B cell (primary cell): ENCODE data around the gene VAMP1.

Experiments used
- EZH2 ChIP-seq: IDR thresholded peaks from 2 replicates; pipeline ENCODE4 v1.6.1; 2012; ENCODE audit warnings: borderline replicate concordance, low read depth, mild to moderate bottlenecking, moderate library complexity, low read length; ENCODE audit not compliant: insufficient read depth, poor library complexity, severe bottlenecking
- TF ChIP-seq, protein P1 (sequence below): fragments of 200-600 bp; IDR thresholded peaks from one replicate; pipeline ENCODE4 v1.8.0; 2022; ENCODE audit warnings: antibody characterized with exemption, mild to moderate bottlenecking

DNA sequence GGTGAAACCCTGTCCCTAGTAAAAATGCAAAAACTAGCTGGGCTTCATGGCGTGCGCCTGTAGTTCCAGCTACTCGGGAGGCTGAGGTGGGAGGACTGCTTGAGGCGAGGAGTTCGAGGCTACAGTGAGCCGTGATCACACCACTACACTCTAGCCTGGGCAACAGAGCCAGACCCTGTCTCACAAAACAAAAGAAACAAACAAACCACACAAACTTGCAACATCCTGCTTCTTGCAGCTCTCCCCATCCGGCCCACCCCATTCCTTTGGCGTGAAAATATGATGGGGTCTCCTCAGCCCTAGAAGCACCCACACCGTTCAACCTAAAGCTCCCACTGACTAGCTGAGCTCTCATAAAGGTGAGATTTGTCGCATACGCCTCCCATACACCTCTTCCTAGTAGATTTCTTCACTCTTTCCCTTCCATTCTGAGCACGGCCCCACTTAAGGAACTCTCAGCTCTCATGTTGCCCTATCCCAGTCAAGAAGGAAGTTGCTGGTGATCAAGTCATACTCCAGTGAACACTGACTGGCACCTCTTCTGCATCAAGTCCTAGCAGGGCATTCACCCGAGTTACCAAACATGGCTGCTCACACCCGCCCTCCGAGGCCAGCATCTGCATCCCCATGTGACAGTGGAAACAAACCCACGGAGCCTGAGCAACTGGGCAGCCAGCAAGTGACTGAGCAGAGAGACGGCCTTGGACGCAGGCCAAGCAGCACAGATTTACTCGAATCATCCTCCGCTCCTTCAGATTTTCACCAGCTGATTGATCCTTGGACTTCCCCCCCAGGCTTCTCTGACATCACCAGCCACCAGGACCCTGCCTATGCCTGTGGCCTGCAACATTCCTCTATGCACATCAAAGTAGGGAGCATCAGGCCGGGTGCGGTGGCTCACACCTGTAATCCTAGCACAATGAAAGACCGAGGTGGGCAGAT is 44.6 kb downstream of the VAMP1 start:
- TF ChIP-seq, protein P1, sequence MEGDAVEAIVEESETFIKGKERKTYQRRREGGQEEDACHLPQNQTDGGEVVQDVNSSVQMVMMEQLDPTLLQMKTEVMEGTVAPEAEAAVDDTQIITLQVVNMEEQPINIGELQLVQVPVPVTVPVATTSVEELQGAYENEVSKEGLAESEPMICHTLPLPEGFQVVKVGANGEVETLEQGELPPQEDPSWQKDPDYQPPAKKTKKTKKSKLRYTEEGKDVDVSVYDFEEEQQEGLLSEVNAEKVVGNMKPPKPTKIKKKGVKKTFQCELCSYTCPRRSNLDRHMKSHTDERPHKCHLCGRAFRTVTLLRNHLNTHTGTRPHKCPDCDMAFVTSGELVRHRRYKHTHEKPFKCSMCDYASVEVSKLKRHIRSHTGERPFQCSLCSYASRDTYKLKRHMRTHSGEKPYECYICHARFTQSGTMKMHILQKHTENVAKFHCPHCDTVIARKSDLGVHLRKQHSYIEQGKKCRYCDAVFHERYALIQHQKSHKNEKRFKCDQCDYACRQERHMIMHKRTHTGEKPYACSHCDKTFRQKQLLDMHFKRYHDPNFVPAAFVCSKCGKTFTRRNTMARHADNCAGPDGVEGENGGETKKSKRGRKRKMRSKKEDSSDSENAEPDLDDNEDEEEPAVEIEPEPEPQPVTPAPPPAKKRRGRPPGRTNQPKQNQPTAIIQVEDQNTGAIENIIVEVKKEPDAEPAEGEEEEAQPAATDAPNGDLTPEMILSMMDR = no peak
- TF ChIP-seq EZH2 = no peak
